Fibroblast of villous mesenchyme (primary cell): ENCODE data around the gene UVRAG. TPM values are rescaled to one million over a fixed set of nuclear protein-coding genes. Genes with fewer than 3 reads are reported as not detected.

Experiments used
- DNase-seq: peaks from one replicate; pipeline ENCODE4 v3.0.0-alpha.2; 2010; ENCODE audit warnings: low read depth
- H3K4me3 ChIP-seq: 2 replicates; pipeline ENCODE4 v1.5.1; 2011; ENCODE audit warnings: low read depth, mild to moderate bottlenecking, low read length
- CTCF ChIP-seq: IDR thresholded peaks from 2 replicates; pipeline ENCODE4 v1.5.1; 2012; ENCODE audit warnings: low read depth, mild to moderate bottlenecking, low read length; ENCODE audit not compliant: insufficient read depth
- total RNA-seq: library from RNA; depleted of rRNA; stranded (reverse); fragments of >200 nt; gene quantifications from 2 replicates; pipeline ENCODE4 v1.2.3, GENCODE V29; 2012

The UVRAG gene
- total RNA-seq, 1 donor: 37.1 TPM

GRCh38 chr11:75778962-75779361, 36.0 kb upstream of the UVRAG start:
- no peak for DNase-seq
- no peak overlapping the region for H3K4me3 ChIP-seq
- TF ChIP-seq CTCF: no peak

DNA sequence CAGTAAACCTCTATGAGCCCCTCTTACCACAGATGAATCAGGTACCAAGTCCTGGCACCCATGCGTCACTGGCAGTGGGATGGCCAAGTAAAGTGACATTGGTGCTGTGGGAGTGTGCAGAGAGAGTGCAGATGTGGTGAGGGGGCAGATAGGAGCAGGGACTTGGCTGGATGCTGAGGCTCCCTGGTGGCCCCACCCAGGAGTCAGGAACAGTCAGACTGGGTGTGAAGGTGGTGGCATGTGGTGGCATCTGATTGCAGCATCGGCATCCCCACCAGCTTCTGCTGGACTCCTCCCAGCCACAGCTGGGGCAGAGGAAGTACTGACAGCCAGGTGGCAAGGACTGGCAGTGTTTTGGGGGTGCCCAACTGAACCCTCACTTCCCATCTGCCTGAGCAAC, 35.0 kb upstream of the UVRAG start:
- DNase-seq: no peak
- no peak for TF ChIP-seq CTCF
- H3K4me3 ChIP-seq: no peak overlapping the region

- no peak for DNase-seq
- H3K4me3 ChIP-seq: no peak overlapping the region
- no peak for TF ChIP-seq CTCF
Observed at GRCh38 chr11:75780888-75781287, 34.1 kb upstream of the UVRAG start.

DNA sequence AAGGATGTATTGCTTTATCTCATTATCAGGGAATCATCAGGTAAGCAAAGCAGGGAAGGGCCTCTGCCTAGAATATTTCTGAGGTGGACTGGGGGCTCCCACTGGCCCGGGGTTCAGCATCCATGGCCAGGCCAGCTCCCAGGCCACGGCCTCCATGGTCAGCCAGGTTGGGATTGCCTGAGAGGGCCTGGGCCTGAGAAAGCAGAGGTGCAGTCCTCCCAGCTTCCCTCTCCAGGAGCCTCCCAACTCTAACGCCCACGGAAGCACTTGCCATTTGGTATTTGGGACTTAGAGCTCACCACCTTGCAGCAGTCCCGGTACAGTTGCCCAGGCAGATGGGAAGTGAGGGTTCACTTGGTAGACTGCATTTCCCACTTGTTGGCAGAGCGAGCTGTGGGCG, 33.7 kb upstream of the UVRAG start:
- no peak for DNase-seq
- H3K4me3 ChIP-seq: no peak overlapping the region
- no peak for TF ChIP-seq CTCF

DNA sequence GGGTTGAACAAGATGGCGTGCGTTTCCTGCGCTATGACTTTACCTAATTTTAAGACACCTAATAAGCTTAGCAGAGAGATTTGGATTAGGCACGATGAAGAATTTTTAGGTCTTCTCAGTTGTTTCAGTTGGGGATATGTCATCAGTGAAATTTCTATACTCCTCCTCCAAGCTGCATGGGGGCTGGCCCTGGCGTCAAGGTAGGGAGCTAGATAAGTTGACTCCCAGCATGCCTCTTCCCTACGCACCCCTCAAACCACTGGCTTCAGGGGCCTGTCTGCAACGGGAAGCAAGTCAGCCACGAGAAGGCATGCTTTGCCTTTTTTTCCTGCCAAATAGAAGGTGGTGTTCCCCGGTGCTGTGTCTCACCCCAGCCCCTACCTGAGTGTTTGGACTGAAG, 33.2 kb upstream of the UVRAG start:
- no peak overlapping the region for H3K4me3 ChIP-seq
- TF ChIP-seq CTCF: no peak
- no peak for DNase-seq

- H3K4me3 ChIP-seq: no peak overlapping the region
- TF ChIP-seq CTCF: no peak
- no peak for DNase-seq
Observed at GRCh38 chr11:75782540-75783263, 32.3 kb upstream of the UVRAG start.
